ENCODE measurements around the gene ATP2A3.
"Not testable (repeated sequence)": the region's sequence is repeated elsewhere in the genome, so short reads cannot be mapped to it uniquely, and the experiment has no call there.

Gene ATP2A3

GRCh38 chr17:4003501-4004421 lies 39.5 kb upstream of the ATP2A3 start:
- Histone ChIP-seq H3K4me3 (ENCODE audit: low read length) (no peak overlapping the region), H3K4me1 (ENCODE audit: insufficient read depth, low read length) (peaks cover 3% of the 10 kb centered on the region; the same call in 1 of the 2 replicates), H3K36me3 (ENCODE audit: insufficient read depth, low read depth, low read length) (peaks cover 24% of the 10 kb centered on the region; the same call in 1 of the 2 replicates), H3K27ac (ENCODE audit: low read length) (no peak overlapping the region), H3K9ac (ENCODE audit: low read depth, low read length) (no peak overlapping the region), H3K9me3 (ENCODE audit: insufficient read depth, low read depth, low read length) (no peaks in the 10 kb centered on the region), H3K27me3 (ENCODE audit: insufficient read depth, low read length) (no peaks in the 10 kb centered on the region)

GRCh38 chr17:4003131-4003500 lies 38.9 kb upstream of the ATP2A3 start:
- peaks cover 18% of the 10 kb centered on the region; the same call in 1 of the 2 replicates for H3K36me3 ChIP-seq (ENCODE audit: insufficient read depth, low read depth, low read length)
- H3K9me3 ChIP-seq (ENCODE audit: insufficient read depth, low read depth, low read length) = no peaks in the 10 kb centered on the region
- no peak overlapping the region for H3K27ac ChIP-seq (ENCODE audit: low read length)
- no peak overlapping the region for H3K9ac ChIP-seq (ENCODE audit: low read depth, low read length)
- peaks cover 3% of the 10 kb centered on the region; the same call in 1 of the 2 replicates for H3K4me1 ChIP-seq (ENCODE audit: insufficient read depth, low read length)
- no peaks in the 10 kb centered on the region for H3K27me3 ChIP-seq (ENCODE audit: insufficient read depth, low read length)
- no peak overlapping the region for H3K4me3 ChIP-seq (ENCODE audit: low read length)

GRCh38 chr17:4001048-4001590 lies 36.9 kb upstream of the ATP2A3 start:
- H3K9ac ChIP-seq (ENCODE audit: low read depth, low read length) = no peak overlapping the region
- peaks cover 5% of the 10 kb centered on the region; the same call in 1 of the 2 replicates for H3K36me3 ChIP-seq (ENCODE audit: insufficient read depth, low read depth, low read length)
- peaks cover 3% of the 10 kb centered on the region; the same call in 1 of the 2 replicates for H3K4me1 ChIP-seq (ENCODE audit: insufficient read depth, low read length)
- no peak overlapping the region for H3K27ac ChIP-seq (ENCODE audit: low read length)
- H3K27me3 ChIP-seq (ENCODE audit: insufficient read depth, low read length) = no peaks in the 10 kb centered on the region
- no peaks in the 10 kb centered on the region for H3K9me3 ChIP-seq (ENCODE audit: insufficient read depth, low read depth, low read length)
- H3K4me3 ChIP-seq (ENCODE audit: low read length) = no peak overlapping the region

GRCh38 chr17:3998436-3998835 lies 34.2 kb upstream of the ATP2A3 start:
- Histone ChIP-seq H3K9ac (ENCODE audit: low read depth, low read length) (no peak overlapping the region), H3K9me3 (ENCODE audit: insufficient read depth, low read depth, low read length) (no peaks in the 10 kb centered on the region), H3K4me3 (ENCODE audit: low read length) (no peak overlapping the region), H3K27ac (ENCODE audit: low read length) (no peak overlapping the region), H3K4me1 (ENCODE audit: insufficient read depth, low read length) (no peaks in the 10 kb centered on the region), H3K27me3 (ENCODE audit: insufficient read depth, low read length) (no peaks in the 10 kb centered on the region), H3K36me3 (ENCODE audit: insufficient read depth, low read depth, low read length) (no peaks in the 10 kb centered on the region)

GRCh38 chr17:3995067-3995466 lies 30.8 kb upstream of the ATP2A3 start:
- H3K9ac ChIP-seq (ENCODE audit: low read depth, low read length) = no peak overlapping the region
- H3K4me3 ChIP-seq (ENCODE audit: low read length) = no peak overlapping the region
- no peaks in the 10 kb centered on the region for H3K9me3 ChIP-seq (ENCODE audit: insufficient read depth, low read depth, low read length)

GRCh38 chr17:3994221-3994576 lies 30.0 kb upstream of the ATP2A3 start:
- Histone ChIP-seq H3K4me1 (ENCODE audit: insufficient read depth, low read length) (no peaks in the 10 kb centered on the region), H3K36me3 (ENCODE audit: insufficient read depth, low read depth, low read length) (no peaks in the 10 kb centered on the region), H3K27me3 (ENCODE audit: insufficient read depth, low read length) (no peaks in the 10 kb centered on the region), H3K4me3 (ENCODE audit: low read length) (no peak overlapping the region), H3K9me3 (ENCODE audit: insufficient read depth, low read depth, low read length) (no peaks in the 10 kb centered on the region), H3K9ac (ENCODE audit: low read depth, low read length) (no peak overlapping the region), H3K27ac (ENCODE audit: low read length) (no peak overlapping the region)

More at GRCh38 chr17:3995067-3995466, 30.8 kb upstream of the ATP2A3 start:
- Histone ChIP-seq H3K4me1 (ENCODE audit: insufficient read depth, low read length) (no peaks in the 10 kb centered on the region), H3K27me3 (ENCODE audit: insufficient read depth, low read length) (no peaks in the 10 kb centered on the region), H3K36me3 (ENCODE audit: insufficient read depth, low read depth, low read length) (no peaks in the 10 kb centered on the region), H3K27ac (ENCODE audit: low read length) (no peak overlapping the region)

GRCh38 chr17:3993493-3994220 lies 29.4 kb upstream of the ATP2A3 start:
- Histone ChIP-seq H3K36me3 (ENCODE audit: insufficient read depth, low read depth, low read length) (no peaks in the 10 kb centered on the region), H3K9ac (ENCODE audit: low read depth, low read length) (no peak overlapping the region)

GRCh38 chr17:3992370-3992769 lies 28.1 kb upstream of the ATP2A3 start:
- no peak overlapping the region for H3K4me3 ChIP-seq (ENCODE audit: low read length)
- no peaks in the 10 kb centered on the region for H3K9me3 ChIP-seq (ENCODE audit: insufficient read depth, low read depth, low read length)
- H3K27me3 ChIP-seq (ENCODE audit: insufficient read depth, low read length) = no peaks in the 10 kb centered on the region
- no peaks in the 10 kb centered on the region for H3K36me3 ChIP-seq (ENCODE audit: insufficient read depth, low read depth, low read length)
- no peak overlapping the region for H3K27ac ChIP-seq (ENCODE audit: low read length)
- H3K4me1 ChIP-seq (ENCODE audit: insufficient read depth, low read length) = no peaks in the 10 kb centered on the region
- no peak overlapping the region for H3K9ac ChIP-seq (ENCODE audit: low read depth, low read length)

More at GRCh38 chr17:3993493-3994220, 29.4 kb upstream of the ATP2A3 start:
- Histone ChIP-seq H3K27ac (ENCODE audit: low read length) (no peak overlapping the region), H3K4me3 (ENCODE audit: low read length) (no peak overlapping the region), H3K27me3 (ENCODE audit: insufficient read depth, low read length) (no peaks in the 10 kb centered on the region), H3K9me3 (ENCODE audit: insufficient read depth, low read depth, low read length) (no peaks in the 10 kb centered on the region), H3K4me1 (ENCODE audit: insufficient read depth, low read length) (no peaks in the 10 kb centered on the region)

- not testable (repeated sequence) for H3K9ac ChIP-seq (ENCODE audit: low read depth, low read length); H3K9me3 ChIP-seq (ENCODE audit: insufficient read depth, low read depth, low read length); H3K4me3 ChIP-seq (ENCODE audit: low read length); H3K27me3 ChIP-seq (ENCODE audit: insufficient read depth, low read length); H3K4me1 ChIP-seq (ENCODE audit: insufficient read depth, low read length); H3K27ac ChIP-seq (ENCODE audit: low read length); H3K36me3 ChIP-seq (ENCODE audit: insufficient read depth, low read depth, low read length)
Measured at GRCh38 chr17:3991699-3992098, 27.5 kb upstream of the ATP2A3 start.

- H3K27ac ChIP-seq (ENCODE audit: low read length) = no peak overlapping the region
- no peak overlapping the region for H3K4me3 ChIP-seq (ENCODE audit: low read length)
- no peak overlapping the region for H3K9ac ChIP-seq (ENCODE audit: low read depth, low read length)
- no peaks in the 10 kb centered on the region for H3K27me3 ChIP-seq (ENCODE audit: insufficient read depth, low read length)
- no peaks in the 10 kb centered on the region for H3K9me3 ChIP-seq (ENCODE audit: insufficient read depth, low read depth, low read length)
- no peaks in the 10 kb centered on the region for H3K36me3 ChIP-seq (ENCODE audit: insufficient read depth, low read depth, low read length)
- H3K4me1 ChIP-seq (ENCODE audit: insufficient read depth, low read length) = no peaks in the 10 kb centered on the region
Measured at GRCh38 chr17:3990386-3991127, 26.3 kb upstream of the ATP2A3 start.

All from iPS-20b (cell line).